GM21576 (cell line): Measurements from ENCODE around the gene CDC42SE2.
"Not testable (repeated sequence)": the region's sequence is repeated elsewhere in the genome, so short reads cannot be mapped to it uniquely, and the experiment has no call there.

Experiments used
- ATAC-seq: cut with Tn5 transposase; IDR thresholded peaks from one replicate; pipeline ENCODE4 v1.9.1; 2021; ENCODE audit warnings: mild to moderate bottlenecking, moderate library complexity; ENCODE audit not compliant: unreplicated experiment

The CDC42SE2 gene

DNA sequence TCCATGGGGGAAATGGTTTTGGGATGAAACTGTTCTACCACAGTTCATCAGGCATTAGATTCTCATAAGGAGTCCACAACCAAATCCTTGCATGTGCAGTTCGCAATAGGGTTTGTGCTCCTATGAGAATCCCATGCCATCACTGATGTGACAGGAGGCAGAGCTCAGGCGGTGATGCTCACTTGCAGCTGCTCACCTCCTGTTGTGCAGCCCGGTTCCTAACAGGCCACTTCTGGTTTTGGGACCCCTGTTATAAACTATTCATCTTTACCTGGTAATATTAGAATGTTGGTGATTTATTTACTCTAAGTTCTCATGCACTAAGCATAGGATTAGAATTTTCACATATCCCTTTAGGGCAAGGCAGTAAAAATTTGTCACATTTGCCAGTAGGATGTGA, 122.3 kb downstream of the CDC42SE2 start:
- no peak for ATAC-seq

GRCh38 chr5:131386779-131387178, 122.9 kb downstream of the CDC42SE2 start:
- ATAC-seq, result no peak

GRCh38 chr5:131387255-131387654, 123.4 kb downstream of the CDC42SE2 start:
- no peak for ATAC-seq

- ATAC-seq, result peak; percentile 33
These were observed 125.4 kb downstream of the CDC42SE2 start for GRCh38 chr5:131389096-131389868.

DNA sequence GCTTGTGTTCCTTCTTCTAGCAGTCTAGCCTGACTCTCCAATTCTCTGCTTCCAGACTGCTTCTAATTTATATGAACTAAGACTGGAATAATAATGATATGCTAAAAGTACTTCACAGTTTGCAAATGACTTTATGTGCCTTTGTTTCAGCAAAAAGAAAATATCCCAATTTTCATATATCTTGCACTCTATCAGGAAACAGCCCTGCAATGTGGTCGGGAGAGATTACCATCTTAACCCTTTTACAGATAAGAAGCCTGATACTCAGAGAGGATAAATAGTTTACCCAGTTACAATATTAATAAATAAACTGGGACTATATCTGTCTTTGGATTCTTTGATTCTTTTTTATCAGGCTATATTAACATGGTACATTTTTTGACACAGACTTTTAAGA, 126.0 kb downstream of the CDC42SE2 start:
- no peak for ATAC-seq

GRCh38 chr5:131392466-131393095, 128.7 kb downstream of the CDC42SE2 start:
- no peak for ATAC-seq

DNA sequence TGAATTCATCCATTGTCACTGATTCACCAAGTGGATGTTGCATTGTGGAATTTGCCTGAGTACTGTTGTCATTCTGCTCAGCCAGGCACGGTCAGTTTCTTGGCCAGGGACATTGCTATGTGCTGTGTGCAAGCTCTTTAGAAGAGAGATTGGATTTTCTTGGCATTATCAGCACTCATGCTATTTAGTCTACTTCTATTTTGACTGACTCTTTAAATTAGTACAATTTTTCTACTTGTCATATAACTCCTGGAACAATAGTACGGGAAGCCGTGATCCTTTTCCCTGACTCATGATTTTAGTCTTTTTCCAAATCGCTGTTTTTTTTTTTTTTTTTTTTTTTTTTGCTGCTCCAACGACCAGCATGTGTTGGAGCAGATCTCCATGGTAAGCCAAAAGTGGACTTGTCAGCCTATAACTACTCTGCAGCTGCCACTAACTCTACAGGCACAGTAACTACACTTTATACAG, 129.7 kb downstream of the CDC42SE2 start:
- ATAC-seq, result no peak

DNA sequence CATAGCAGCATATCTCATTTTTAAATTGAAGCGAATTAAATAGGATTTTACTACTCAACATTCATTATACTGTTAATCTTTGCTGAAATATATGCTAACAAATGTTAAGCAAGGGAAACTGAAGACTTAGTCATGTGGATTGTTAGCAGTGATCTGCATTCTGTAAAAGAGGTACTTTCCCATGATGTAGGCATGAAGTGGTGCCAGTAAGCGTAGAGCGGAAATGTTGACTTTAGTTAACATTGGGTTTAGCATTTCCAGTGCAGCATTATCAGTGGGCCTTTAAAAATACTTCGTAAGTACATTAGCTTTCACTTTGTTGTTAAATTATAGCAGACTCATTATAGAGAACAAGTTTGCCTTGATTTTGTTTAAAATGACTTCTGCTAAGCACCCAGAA, 130.3 kb downstream of the CDC42SE2 start:
- peak; percentile 73 for ATAC-seq

DNA sequence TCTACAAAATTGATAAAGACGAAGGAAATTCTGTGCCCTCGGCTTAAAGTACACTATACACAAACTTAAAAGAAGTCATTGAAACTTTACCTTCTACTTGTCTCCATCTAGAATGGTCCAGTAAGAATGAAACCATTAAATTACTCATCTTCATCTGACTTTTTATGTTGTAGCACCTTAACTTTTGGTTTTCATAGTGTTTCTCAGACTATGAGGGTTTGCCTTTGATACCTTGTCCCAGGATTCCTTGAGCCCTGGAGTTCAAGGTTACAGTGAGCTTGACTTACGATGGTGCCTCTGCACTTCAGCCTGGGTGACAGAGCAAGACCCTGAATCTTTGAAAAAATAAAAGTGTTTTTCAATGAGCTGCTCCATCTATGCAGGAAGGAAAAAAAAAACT, 132.2 kb downstream of the CDC42SE2 start:
- ATAC-seq, result peak; percentile 84

DNA sequence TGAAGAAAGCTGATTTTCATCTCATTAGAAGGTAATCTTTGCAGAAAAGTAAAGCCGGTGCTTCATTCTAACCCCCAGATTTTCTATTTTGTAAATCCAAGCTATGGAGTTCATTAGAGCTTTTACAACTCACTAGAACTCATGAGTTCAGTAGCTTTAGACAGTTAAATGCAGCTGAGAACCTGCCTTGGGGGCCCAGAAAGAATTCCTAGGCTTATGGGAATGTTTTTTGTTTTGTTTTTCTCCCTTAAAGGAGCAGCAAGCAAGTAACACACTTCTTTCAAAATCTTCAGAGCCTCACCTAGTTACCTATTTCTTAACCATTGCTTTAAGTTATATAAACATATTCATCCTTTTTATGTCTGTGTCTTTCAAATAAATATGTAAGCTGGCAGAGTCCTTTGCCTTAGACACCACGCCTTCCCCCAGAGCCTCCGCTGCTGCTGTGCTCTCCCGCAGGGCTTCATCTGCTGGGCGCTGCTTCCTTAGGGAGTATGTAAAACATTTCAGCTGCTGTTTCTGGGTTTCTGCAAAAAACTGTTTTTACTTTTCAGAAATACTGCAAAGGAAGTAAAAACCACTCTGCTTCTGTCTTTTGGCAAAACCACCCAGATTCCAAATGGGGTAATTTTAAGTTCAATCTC, 132.9 kb downstream of the CDC42SE2 start:
- ATAC-seq, result no peak

GRCh38 chr5:131399007-131399406, 135.2 kb downstream of the CDC42SE2 start:
- ATAC-seq, result not testable (repeated sequence)

GRCh38 chr5:131400585-131400984, 136.7 kb downstream of the CDC42SE2 start:
- no peak for ATAC-seq

GRCh38 chr5:131405674-131406073, 141.8 kb downstream of the CDC42SE2 start:
- ATAC-seq, result no peak

DNA sequence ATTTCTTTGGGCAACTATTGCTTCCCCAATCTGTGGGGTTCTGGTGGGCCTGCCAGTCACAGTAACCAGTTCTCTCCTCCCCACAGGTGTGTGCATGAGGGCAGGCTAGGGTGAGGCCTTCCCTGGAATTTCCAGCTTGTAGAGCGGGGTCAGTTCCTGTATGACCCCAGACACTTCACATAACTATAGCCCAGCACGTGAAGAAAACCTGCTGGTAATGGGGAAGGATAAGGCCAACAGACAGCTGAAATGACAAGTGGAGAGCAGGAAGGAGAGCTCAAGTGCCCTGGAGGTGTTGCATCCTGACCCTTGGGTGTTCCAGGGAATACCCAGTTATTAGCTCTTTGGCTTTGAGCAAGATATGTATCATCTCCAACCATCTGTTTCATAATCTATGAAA, 142.2 kb downstream of the CDC42SE2 start:
- ATAC-seq, result no peak

DNA sequence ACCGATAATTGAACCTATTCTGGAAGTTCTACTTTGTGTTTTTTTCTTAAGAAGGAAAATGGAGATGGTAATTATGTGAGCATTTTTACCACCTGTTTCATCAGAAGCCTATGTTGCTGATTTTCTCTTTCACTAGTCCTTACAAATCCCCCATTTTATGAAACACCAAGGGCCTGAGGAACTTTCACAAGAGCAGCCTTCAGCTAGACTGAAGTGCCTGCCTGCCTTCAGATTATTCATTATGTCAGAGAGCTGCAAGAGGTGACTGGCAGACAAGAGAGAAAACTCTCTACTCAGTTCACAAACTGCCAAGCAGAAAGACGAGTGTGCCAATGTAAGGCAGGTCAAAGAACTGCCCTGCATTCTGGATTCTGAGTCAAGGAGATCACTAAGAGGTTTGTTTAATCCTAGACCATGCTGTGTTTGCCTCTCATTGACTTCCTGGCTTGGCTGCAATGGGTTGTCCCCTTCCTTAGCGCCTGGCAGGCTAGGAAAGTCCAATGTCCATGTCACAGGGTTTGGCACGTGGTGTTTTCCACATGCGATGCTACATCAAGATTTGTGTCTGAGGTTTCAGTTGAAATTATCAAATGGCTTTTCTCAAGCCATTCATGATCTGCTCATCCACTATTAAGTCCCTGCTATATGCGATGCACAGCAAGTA, 143.3 kb downstream of the CDC42SE2 start:
- ATAC-seq, result no peak

DNA sequence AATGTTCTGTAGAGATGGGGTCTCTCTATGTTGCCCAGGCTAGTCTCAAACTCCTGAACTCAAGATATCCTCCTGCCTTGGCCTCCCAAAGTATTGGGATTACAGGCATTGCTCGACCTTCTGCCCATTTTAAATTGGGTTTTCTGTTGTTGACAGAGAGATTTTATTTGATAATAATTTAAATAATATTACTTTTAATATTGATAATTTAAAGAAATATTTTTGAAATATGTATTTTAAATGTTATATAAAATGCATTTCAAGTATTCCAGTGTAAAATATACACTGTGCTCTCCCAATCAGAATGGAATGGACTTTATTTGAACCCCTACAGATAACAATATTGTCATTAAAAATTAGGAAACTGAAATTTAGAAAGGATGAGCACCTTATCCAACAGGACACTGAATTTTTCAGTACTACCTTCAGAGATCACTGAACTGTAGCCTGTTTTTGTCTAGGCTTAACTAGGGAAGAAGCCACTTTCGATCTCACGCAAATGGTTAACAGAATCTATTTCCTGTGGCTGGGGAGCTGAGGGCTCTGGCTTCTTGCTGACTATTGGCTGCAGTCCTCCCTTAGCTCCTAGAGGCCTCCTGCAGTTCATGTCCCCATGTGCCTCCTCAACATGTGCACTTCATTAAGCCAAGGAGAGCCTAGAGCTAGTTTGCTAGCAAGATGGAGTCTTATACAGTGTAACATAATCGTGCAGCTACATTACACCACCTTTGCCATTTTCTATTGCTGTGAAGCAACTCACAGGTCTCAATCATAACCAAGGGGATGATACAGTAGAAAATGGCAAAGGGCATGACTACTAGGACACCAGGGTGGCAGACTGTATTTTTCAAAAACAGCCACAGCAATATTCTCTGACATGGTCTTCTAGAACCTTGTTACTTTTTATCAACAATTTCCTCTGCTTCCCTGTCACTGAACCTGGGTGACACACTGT, 150.0 kb downstream of the CDC42SE2 start:
- peak; percentile 68 for ATAC-seq

DNA sequence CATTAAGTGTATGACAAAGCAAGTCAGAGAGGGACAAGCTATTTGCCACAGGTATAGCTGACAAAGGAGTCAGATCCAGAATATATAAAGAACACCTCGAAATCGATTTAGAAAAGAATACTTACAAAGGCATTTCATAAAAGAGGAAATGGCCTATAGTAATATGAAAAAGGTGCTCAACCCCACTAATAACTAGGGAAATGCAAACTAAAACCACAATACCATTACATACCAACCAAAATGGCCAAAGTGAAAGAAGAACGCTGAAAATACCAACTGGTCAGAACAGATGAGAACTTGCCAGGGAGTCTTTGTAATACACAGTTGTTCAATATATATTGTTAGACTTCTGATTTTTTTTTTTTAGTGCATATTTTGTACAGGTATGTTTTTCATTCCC, 152.9 kb downstream of the CDC42SE2 start:
- peak; percentile 67 for ATAC-seq

DNA sequence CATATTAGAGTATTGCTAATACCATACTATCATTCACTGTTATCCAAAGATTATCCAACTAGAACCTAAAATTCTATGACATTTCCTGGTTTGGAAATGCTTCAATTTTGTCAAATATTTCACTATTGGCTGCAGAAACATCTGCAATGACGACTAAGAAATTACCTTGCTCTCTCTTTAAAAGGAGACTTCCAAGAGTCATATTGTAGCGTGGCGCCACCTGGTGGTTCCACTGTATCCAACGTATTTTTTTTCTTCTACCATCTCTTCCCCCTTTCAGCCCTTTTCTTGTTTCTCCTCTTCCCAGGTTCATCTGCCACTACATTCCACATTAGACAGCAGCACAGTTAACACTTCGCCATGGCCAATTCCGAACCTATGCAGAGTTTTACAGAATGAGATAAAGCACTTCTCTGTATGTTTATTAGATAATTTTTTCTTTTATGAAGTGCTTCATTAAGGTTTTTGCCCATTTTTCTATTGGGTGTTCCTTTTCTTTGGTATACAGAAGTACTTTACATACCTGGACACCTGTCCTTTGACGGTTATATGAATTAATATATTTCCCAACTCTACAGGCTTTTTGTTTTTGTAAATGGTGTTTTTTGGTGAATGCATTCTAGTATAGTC, 153.5 kb downstream of the CDC42SE2 start:
- ATAC-seq, result peak; percentile 38

DNA sequence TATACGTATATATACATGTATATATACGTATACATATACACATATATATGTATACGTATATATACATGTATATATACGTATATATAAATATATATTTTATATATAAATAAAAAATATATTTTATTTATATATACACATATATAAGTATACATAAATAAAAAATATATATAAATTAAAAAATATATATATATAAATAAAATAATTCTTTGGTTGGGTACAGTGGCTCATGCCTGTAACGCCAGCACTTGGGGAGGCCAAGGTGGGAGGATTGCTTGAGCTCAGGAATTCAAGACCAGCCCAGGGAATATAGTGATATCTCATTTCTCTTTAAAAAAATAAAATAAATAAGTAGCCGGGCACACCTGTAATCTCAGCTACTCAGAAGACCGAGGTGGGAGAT, 155.0 kb downstream of the CDC42SE2 start:
- no peak for ATAC-seq

DNA sequence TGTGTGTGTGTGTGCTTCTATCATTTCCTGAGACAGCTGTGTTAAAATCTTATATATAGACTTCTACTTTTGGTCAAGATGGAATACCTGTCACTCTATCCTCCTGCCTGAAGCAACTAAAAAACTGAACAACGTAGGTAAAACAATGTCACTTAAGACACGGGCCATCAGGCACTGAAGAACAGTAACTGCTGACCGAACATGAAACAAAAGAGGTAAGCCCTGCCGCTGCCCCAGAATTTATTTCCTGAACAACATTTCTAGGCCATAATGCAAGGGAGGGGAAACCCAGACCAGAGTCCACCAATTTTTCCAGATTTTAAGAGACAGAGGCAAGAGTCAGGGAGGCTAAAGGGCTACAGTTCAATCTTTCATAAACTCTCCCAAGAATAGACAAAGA, 156.0 kb downstream of the CDC42SE2 start:
- no peak for ATAC-seq
